Neural cell (in vitro differentiated cells): Measurements from ENCODE around the gene ELK4. TPM values are rescaled to one million over a fixed set of nuclear protein-coding genes. Genes with fewer than 3 reads are reported as not detected.

Experiments
- H2AFZ ChIP-seq: fragments of 200-600, 300-800 bp; sonication (generic), shearing (Covaris generic); 2 replicates; pipeline ENCODE4 v1.6.0; 2014; ENCODE audit warnings: low read depth, mild to moderate bottlenecking, antibody characterized with exemption, low read length, moderate library complexity
- H3F3A ChIP-seq: fragments of 200-600 bp; shearing (Covaris generic); 2 replicates; pipeline ENCODE4 v1.6.1; 2016; ENCODE audit warnings: mild to moderate bottlenecking, moderate library complexity, mixed read lengths, antibody characterized with exemption, low read length; ENCODE audit not compliant: insufficient read depth, poor library complexity, severe bottlenecking
- H3K27ac ChIP-seq: fragments of 200-600, 300-800 bp; sonication (generic), shearing (Covaris generic); 2 replicates; pipeline ENCODE4 v1.5.1; 2014; ENCODE audit warnings: mild to moderate bottlenecking, low read length, moderate library complexity
- H3K27me3 ChIP-seq: fragments of 300-800, 200-600 bp; sonication (generic), shearing (Covaris generic); 2 replicates; pipeline ENCODE4 v1.6.0; 2014; ENCODE audit warnings: mild to moderate bottlenecking, low read depth, low read length, moderate library complexity; ENCODE audit not compliant: insufficient read depth
- H3K36me3 ChIP-seq: fragments of 300-800, 200-600 bp; sonication (generic), shearing (Covaris generic); 2 replicates; pipeline ENCODE4 v1.5.1; 2014; ENCODE audit warnings: mild to moderate bottlenecking, antibody characterized with exemption, low read length, moderate library complexity; ENCODE audit not compliant: insufficient read depth
- H3K4me2 ChIP-seq: fragments of 300-800, 200-600 bp; sonication (generic), shearing (Covaris generic); 2 replicates; pipeline ENCODE4 v1.6.0; 2014; ENCODE audit warnings: mild to moderate bottlenecking, low read length
- H3K4me3 ChIP-seq: fragments of 300-800, 200-600 bp; sonication (generic), shearing (Covaris generic); 2 replicates; pipeline ENCODE4 v1.5.1; 2014; ENCODE audit warnings: mild to moderate bottlenecking, low read length, moderate library complexity
- H3K79me2 ChIP-seq: fragments of 200-600 bp; shearing (Covaris generic); replicated peaks from 2 replicates; pipeline ENCODE4 v1.6.0; 2014; ENCODE audit warnings: mild to moderate bottlenecking, low read length, moderate library complexity; ENCODE audit not compliant: insufficient read depth
- H3K9ac ChIP-seq: fragments of 300-800, 200-600 bp; sonication (generic), shearing (Covaris generic); 2 replicates; pipeline ENCODE4 v1.6.1; 2016; ENCODE audit warnings: mild to moderate bottlenecking, low read length, mixed read lengths
- H3K9me2 ChIP-seq: fragments of 200-600 bp; shearing (Covaris generic); 2 replicates; pipeline ENCODE4 v1.6.1; 2016; ENCODE audit warnings: mild to moderate bottlenecking, low read length, mixed read lengths; ENCODE audit not compliant: insufficient read depth
- H3K9me3 ChIP-seq: fragments of 200-600, 300-800 bp; sonication (generic), shearing (Covaris generic); 2 replicates; pipeline ENCODE4 v1.6.1; 2016; ENCODE audit warnings: mild to moderate bottlenecking, mixed run types, low read length, moderate library complexity, mixed read lengths
- H4K20me1 ChIP-seq: fragments of 200-600 bp; shearing (Covaris generic); 2 replicates; pipeline ENCODE4 v1.6.1; 2016; ENCODE audit warnings: mild to moderate bottlenecking, mixed run types; ENCODE audit not compliant: insufficient read depth
- CTCF ChIP-seq: fragments of 450-650 bp; IDR thresholded peaks from 2 replicates; pipeline ENCODE4 v1.5.1; 2014; ENCODE audit warnings: antibody characterized with exemption, mild to moderate bottlenecking, moderate library complexity; ENCODE audit not compliant: poor library complexity, severe bottlenecking
- EP300 ChIP-seq: fragments of 450-650 bp; conservative IDR thresholded peaks from 2 replicates; pipeline ENCODE4 v1.6.1; 2014; ENCODE audit warnings: antibody characterized with exemption, mild to moderate bottlenecking, moderate library complexity; ENCODE audit not compliant: poor library complexity, severe bottlenecking
- EZH2 ChIP-seq: fragments of 200-600, 300-800 bp; shearing (Covaris generic), sonication (generic); IDR thresholded peaks from 2 replicates; pipeline ENCODE4 v1.6.1; 2014; ENCODE audit warnings: antibody characterized with exemption, low read length, borderline replicate concordance, mild to moderate bottlenecking; ENCODE audit not compliant: insufficient read depth, poor library complexity, severe bottlenecking
- MXI1 ChIP-seq: fragments of 450-650 bp; conservative IDR thresholded peaks from 2 replicates; pipeline ENCODE4 v1.6.1; 2014; ENCODE audit warnings: antibody characterized with exemption, mild to moderate bottlenecking; ENCODE audit not compliant: poor library complexity, severe bottlenecking
- POLR2AphosphoS5 ChIP-seq: IDR thresholded peaks from 2 replicates; pipeline ENCODE4 v1.6.1; 2012
- RAD21 ChIP-seq: fragments of 450-650 bp; conservative IDR thresholded peaks from 2 replicates; pipeline ENCODE4 v1.6.1; 2014; ENCODE audit warnings: antibody characterized with exemption, mild to moderate bottlenecking, moderate library complexity
- REST ChIP-seq: IDR thresholded peaks from 2 replicates; pipeline ENCODE4 v1.6.1; 2012; ENCODE audit warnings: borderline replicate concordance
- SMC3 ChIP-seq: fragments of 450-650 bp; conservative IDR thresholded peaks from 2 replicates; pipeline ENCODE4 v1.6.1; 2014; ENCODE audit warnings: antibody characterized with exemption, mild to moderate bottlenecking, moderate library complexity; ENCODE audit not compliant: poor library complexity
- TAF1 ChIP-seq: IDR thresholded peaks from 2 replicates; pipeline ENCODE4 v1.6.1; 2012; ENCODE audit warnings: low read depth
- polyA plus RNA-seq: library from polyadenylated mRNA; depleted of rRNA; stranded (reverse); fragments of >200 nt; gene quantifications from 2 replicates; pipeline ENCODE4 v1.2.3, GENCODE V29; 2014

Gene ELK4
- polyA plus RNA-seq, 1 donor from 2014 or later, result 10.0 TPM

- H3K4me3 ChIP-seq, result peak overlapping the region; percentile 45
- no peaks in the 10 kb centered on the region for H3F3A ChIP-seq
- no peaks in the 10 kb centered on the region for H3K9me2 ChIP-seq
- H3K4me2 ChIP-seq, result no peak overlapping the region
- no peaks in the 10 kb centered on the region for H3K9me3 ChIP-seq
- no peaks in the 10 kb centered on the region for H3K36me3 ChIP-seq
- H3K27me3 ChIP-seq, result peaks cover 66% of the 10 kb centered on the region
- H3K79me2 ChIP-seq, result no peaks in the 10 kb centered on the region
- no peaks in the 10 kb centered on the region for H4K20me1 ChIP-seq
- no peak overlapping the region for H2AFZ ChIP-seq
- H3K27ac ChIP-seq, result no peak overlapping the region
- TF ChIP-seq EP300 (no peak), CTCF (no peak), POLR2AphosphoS5 (no peak), RAD21 (no peak), SMC3 (no peak), TAF1 (no peak), EZH2 (no peak), MXI1 (no peak), REST (no peak)
- no peak overlapping the region for H3K9ac ChIP-seq
Observed at GRCh38 chr1:205568135-205568468, 63.7 kb downstream of the ELK4 start.

GRCh38 chr1:205567716-205568115, 64.1 kb downstream of the ELK4 start:
- Histone ChIP-seq H3K9me2 (no peaks in the 10 kb centered on the region), H3K79me2 (no peaks in the 10 kb centered on the region), H3K9ac (no peak overlapping the region), H3K4me2 (no peak overlapping the region), H3K36me3 (no peaks in the 10 kb centered on the region), H3K4me3 (no peak overlapping the region), H3K27me3 (peaks cover 66% of the 10 kb centered on the region), H3K27ac (no peak overlapping the region), H3F3A (no peaks in the 10 kb centered on the region), H4K20me1 (no peaks in the 10 kb centered on the region), H2AFZ (no peak overlapping the region), H3K9me3 (no peaks in the 10 kb centered on the region)
- TF ChIP-seq EP300, result no peak
- TF ChIP-seq EZH2, result no peak
- no peak for TF ChIP-seq POLR2AphosphoS5
- TF ChIP-seq MXI1, result no peak
- no peak for TF ChIP-seq CTCF
- no peak for TF ChIP-seq SMC3
- TF ChIP-seq REST, result no peak
- TF ChIP-seq TAF1, result no peak
